Adipocyte (in vitro differentiated cells): ENCODE results near the gene DNASE2B.

Experiments
- DNase-seq: peaks from one replicate; pipeline ENCODE4 v3.0.0-alpha.2; 2015; ENCODE audit warnings: low read depth
- H3K27me3 ChIP-seq: replicated peaks from 2 replicates; pipeline ENCODE4 v1.7.0; 2013; ENCODE audit warnings: mild to moderate bottlenecking, low read length, moderate library complexity; ENCODE audit not compliant: control insufficient read depth, insufficient read depth
- H3K36me3 ChIP-seq: 2 replicates; pipeline ENCODE4 v1.7.0; 2013; ENCODE audit warnings: low read length, mild to moderate bottlenecking, moderate library complexity; ENCODE audit not compliant: control insufficient read depth, insufficient read depth, severe bottlenecking
- H3K4me1 ChIP-seq: 2 replicates; pipeline ENCODE4 v1.7.0; 2013; ENCODE audit warnings: mild to moderate bottlenecking, low read length, moderate library complexity; ENCODE audit not compliant: control insufficient read depth, insufficient read depth
- H3K4me3 ChIP-seq: 2 replicates; pipeline ENCODE4 v1.7.0; 2013; ENCODE audit warnings: mild to moderate bottlenecking, low read length, moderate library complexity
- H3K9ac ChIP-seq: 2 replicates; pipeline ENCODE4 v1.7.0; 2013; ENCODE audit warnings: mild to moderate bottlenecking, low read length, moderate library complexity
- H3K9me3 ChIP-seq: 2 replicates; pipeline ENCODE4 v1.7.0; 2013; ENCODE audit warnings: mild to moderate bottlenecking, low read length, moderate library complexity; ENCODE audit not compliant: control insufficient read depth

The DNASE2B gene

GRCh38 chr1:84363019-84363418 is 35.3 kb upstream of the DNASE2B start:
- Histone ChIP-seq H3K4me3 (peak overlapping the region; percentile 34), H3K4me1 (peaks cover 32% of the 10 kb centered on the region), H3K27me3 (no peaks in the 10 kb centered on the region), H3K36me3 (no peaks in the 10 kb centered on the region), H3K9me3 (no peaks in the 10 kb centered on the region), H3K9ac (no peak overlapping the region)
- no peak for DNase-seq

- H3K27me3 ChIP-seq = no peaks in the 10 kb centered on the region
Observed at GRCh38 chr1:84363622-84364021, 34.7 kb upstream of the DNASE2B start.

GRCh38 chr1:84365225-84366221 is 32.8 kb upstream of the DNASE2B start:
- H3K4me3 ChIP-seq = peak overlapping the region; percentile 15
- no peaks in the 10 kb centered on the region for H3K9me3 ChIP-seq
- no peaks in the 10 kb centered on the region for H3K27me3 ChIP-seq
- H3K9ac ChIP-seq = no peak overlapping the region
- peak; percentile 87 for DNase-seq
- no peaks in the 10 kb centered on the region for H3K36me3 ChIP-seq
- peaks cover 32% of the 10 kb centered on the region for H3K4me1 ChIP-seq

More at GRCh38 chr1:84363622-84364021, 34.7 kb upstream of the DNASE2B start:
- no peak overlapping the region for H3K4me3 ChIP-seq
- peaks cover 32% of the 10 kb centered on the region for H3K4me1 ChIP-seq
- no peaks in the 10 kb centered on the region for H3K36me3 ChIP-seq
- H3K9me3 ChIP-seq = no peaks in the 10 kb centered on the region
- no peak overlapping the region for H3K9ac ChIP-seq
- DNase-seq = no peak

DNA sequence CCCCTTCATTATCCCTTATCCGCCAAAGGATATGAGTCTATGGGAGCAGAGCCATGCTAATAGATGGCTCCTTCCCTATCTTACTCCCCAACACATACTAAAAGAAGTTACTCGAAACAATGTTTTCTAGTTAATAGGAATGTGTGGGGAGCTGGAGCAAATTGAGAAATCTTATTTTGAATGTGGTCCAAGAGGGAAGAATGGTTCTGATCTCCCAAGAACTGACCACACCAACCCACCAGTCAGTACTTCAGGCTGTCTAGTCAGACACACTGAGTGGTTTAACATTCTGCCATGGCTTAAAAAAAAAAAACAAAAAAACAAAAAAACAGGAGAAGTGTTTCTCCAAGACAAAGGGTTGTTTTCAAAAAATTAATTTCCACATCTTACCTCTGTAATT is 31.5 kb upstream of the DNASE2B start:
- Histone ChIP-seq H3K4me1 (peaks cover 32% of the 10 kb centered on the region), H3K4me3 (peak overlapping the region; percentile 31)
- peak; percentile 77 for DNase-seq

GRCh38 chr1:84367219-84367618 is 31.1 kb upstream of the DNASE2B start:
- Histone ChIP-seq H3K4me1 (peaks cover 32% of the 10 kb centered on the region), H3K9ac (no peak overlapping the region), H3K27me3 (no peaks in the 10 kb centered on the region), H3K9me3 (no peaks in the 10 kb centered on the region), H3K4me3 (peak overlapping the region; percentile 10), H3K36me3 (no peaks in the 10 kb centered on the region)
- no peak for DNase-seq

More for the DNA sequence above, 31.5 kb upstream of the DNASE2B start:
- Histone ChIP-seq H3K27me3 (no peaks in the 10 kb centered on the region), H3K9me3 (no peaks in the 10 kb centered on the region), H3K36me3 (no peaks in the 10 kb centered on the region), H3K9ac (no peak overlapping the region)

- Histone ChIP-seq H3K9me3 (no peaks in the 10 kb centered on the region), H3K27me3 (no peaks in the 10 kb centered on the region)
Observed at GRCh38 chr1:84368441-84368840, 29.8 kb upstream of the DNASE2B start.

GRCh38 chr1:84370266-84370665 is 28.0 kb upstream of the DNASE2B start:
- DNase-seq = no peak
- Histone ChIP-seq H3K27me3 (no peaks in the 10 kb centered on the region), H3K4me1 (peaks cover 44% of the 10 kb centered on the region)

More at GRCh38 chr1:84368441-84368840, 29.8 kb upstream of the DNASE2B start:
- DNase-seq = no peak
- no peaks in the 10 kb centered on the region for H3K36me3 ChIP-seq
- H3K9ac ChIP-seq = no peak overlapping the region
- H3K4me1 ChIP-seq = peaks cover 31% of the 10 kb centered on the region
- no peak overlapping the region for H3K4me3 ChIP-seq

GRCh38 chr1:84370831-84371394 is 27.4 kb upstream of the DNASE2B start:
- Histone ChIP-seq H3K4me1 (peaks cover 45% of the 10 kb centered on the region), H3K9ac (no peak overlapping the region), H3K4me3 (no peak overlapping the region), H3K9me3 (no peaks in the 10 kb centered on the region), H3K36me3 (no peaks in the 10 kb centered on the region), H3K27me3 (no peaks in the 10 kb centered on the region)
- peak; percentile 25 for DNase-seq

More at GRCh38 chr1:84370266-84370665, 28.0 kb upstream of the DNASE2B start:
- Histone ChIP-seq H3K4me3 (no peak overlapping the region), H3K9ac (no peak overlapping the region), H3K36me3 (no peaks in the 10 kb centered on the region), H3K9me3 (no peaks in the 10 kb centered on the region)

GRCh38 chr1:84373436-84374141 is 24.7 kb upstream of the DNASE2B start:
- peaks cover 48% of the 10 kb centered on the region for H3K4me1 ChIP-seq
- no peak overlapping the region for H3K4me3 ChIP-seq
- H3K36me3 ChIP-seq = no peaks in the 10 kb centered on the region
- no peak overlapping the region for H3K9ac ChIP-seq
- no peaks in the 10 kb centered on the region for H3K9me3 ChIP-seq
- peak; percentile 27 for DNase-seq
- H3K27me3 ChIP-seq = no peaks in the 10 kb centered on the region

GRCh38 chr1:84374991-84375696 is 23.1 kb upstream of the DNASE2B start:
- no peaks in the 10 kb centered on the region for H3K27me3 ChIP-seq
- no peaks in the 10 kb centered on the region for H3K36me3 ChIP-seq
- no peak overlapping the region for H3K4me3 ChIP-seq
- H3K9ac ChIP-seq = no peak overlapping the region
- DNase-seq = peak; percentile 71
- H3K9me3 ChIP-seq = no peaks in the 10 kb centered on the region
- H3K4me1 ChIP-seq = peaks cover 62% of the 10 kb centered on the region
